OCI-LY1 (cell line): ENCODE results near the gene EPM2AIP1.

ENCODE experiments used
- EZH2 ChIP-seq: fragments of 200-600 bp; sonication (generic), shearing (Covaris generic); IDR thresholded peaks from 2 replicates; pipeline ENCODE4 v1.8.0; 2017; ENCODE audit warnings: borderline replicate concordance, mixed run types, mild to moderate bottlenecking, antibody characterized with exemption, low read length, moderate library complexity, mixed read lengths
- TF ChIP-seq, protein P1 (sequence below): fragments of 200-600 bp; sonication (generic), shearing (Covaris generic); IDR thresholded peaks from 2 replicates; pipeline ENCODE4 v1.5.1; 2017; ENCODE audit warnings: mild to moderate bottlenecking, antibody characterized with exemption, low read length, moderate library complexity, mixed read lengths

DNA sequence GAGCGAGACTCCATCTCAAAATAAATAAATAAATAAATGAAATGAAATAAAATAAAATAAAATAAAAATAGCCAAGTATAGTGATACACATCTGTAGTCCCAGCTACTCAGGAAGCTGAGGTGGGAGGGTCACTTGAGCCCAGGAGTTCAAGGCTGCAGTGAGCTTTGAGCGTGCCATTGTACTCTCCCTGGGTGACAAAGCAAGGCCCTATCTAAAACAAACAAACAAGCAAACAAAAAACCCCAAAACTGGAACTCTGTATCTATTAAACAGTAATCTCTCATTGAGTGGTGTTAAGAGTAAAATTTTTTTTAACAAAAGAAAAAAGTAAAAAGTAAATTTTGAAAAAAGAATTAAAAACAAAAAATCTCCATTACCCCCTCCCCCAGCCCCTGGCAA, 20.8 kb downstream of the EPM2AIP1 start:
- TF ChIP-seq, protein P1, sequence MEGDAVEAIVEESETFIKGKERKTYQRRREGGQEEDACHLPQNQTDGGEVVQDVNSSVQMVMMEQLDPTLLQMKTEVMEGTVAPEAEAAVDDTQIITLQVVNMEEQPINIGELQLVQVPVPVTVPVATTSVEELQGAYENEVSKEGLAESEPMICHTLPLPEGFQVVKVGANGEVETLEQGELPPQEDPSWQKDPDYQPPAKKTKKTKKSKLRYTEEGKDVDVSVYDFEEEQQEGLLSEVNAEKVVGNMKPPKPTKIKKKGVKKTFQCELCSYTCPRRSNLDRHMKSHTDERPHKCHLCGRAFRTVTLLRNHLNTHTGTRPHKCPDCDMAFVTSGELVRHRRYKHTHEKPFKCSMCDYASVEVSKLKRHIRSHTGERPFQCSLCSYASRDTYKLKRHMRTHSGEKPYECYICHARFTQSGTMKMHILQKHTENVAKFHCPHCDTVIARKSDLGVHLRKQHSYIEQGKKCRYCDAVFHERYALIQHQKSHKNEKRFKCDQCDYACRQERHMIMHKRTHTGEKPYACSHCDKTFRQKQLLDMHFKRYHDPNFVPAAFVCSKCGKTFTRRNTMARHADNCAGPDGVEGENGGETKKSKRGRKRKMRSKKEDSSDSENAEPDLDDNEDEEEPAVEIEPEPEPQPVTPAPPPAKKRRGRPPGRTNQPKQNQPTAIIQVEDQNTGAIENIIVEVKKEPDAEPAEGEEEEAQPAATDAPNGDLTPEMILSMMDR = no peak
- no peak for TF ChIP-seq EZH2
